Astrocyte of the spinal cord (primary cell): ENCODE data around the gene EEPD1.

Experiments
- DNase-seq: peaks from one replicate; pipeline ENCODE4 v3.0.0; 2011; ENCODE audit warnings: low read depth, low spot score
- H3K4me3 ChIP-seq: 2 replicates; pipeline ENCODE4 v1.5.1; 2011; ENCODE audit warnings: low read depth, mild to moderate bottlenecking, low read length, moderate library complexity
- CTCF ChIP-seq: IDR thresholded peaks from 2 replicates; pipeline ENCODE4 v1.5.1; 2012; ENCODE audit warnings: low read depth, mild to moderate bottlenecking, low read length, inconsistent platforms
- in situ Hi-C: cut with HindIII; loops from 2 replicates; pipeline ENCODE4 v1.10.0; 2017; ENCODE audit warnings: low sequenced_read_pairs

Gene EEPD1

GRCh38 chr7:36348256-36348655, 195.2 kb downstream of the EEPD1 start:
- no peak for TF ChIP-seq CTCF
- DNase-seq: peak; percentile 62
- no peak overlapping the region for H3K4me3 ChIP-seq
- in situ Hi-C loops: no loop called here

GRCh38 chr7:36348771-36349170, 195.7 kb downstream of the EEPD1 start:
- in situ Hi-C loops: no loop called here
- no peak for DNase-seq
- TF ChIP-seq CTCF: no peak
- no peak overlapping the region for H3K4me3 ChIP-seq

GRCh38 chr7:36349626-36350025, 196.6 kb downstream of the EEPD1 start:
- no peak overlapping the region for H3K4me3 ChIP-seq
- no peak for DNase-seq
- TF ChIP-seq CTCF: no peak
- in situ Hi-C loops: no loop called here
